Keratinocyte (primary cell): ENCODE results near the gene IGSF9. TPM values are rescaled to one million over a fixed set of nuclear protein-coding genes. Genes with fewer than 3 reads are reported as not detected.

Experiments
- DNase-seq: peaks from one replicate; pipeline ENCODE4 v3.0.0-alpha.2; 2011; ENCODE audit warnings: low read depth, missing footprints, low spot score
- FAIRE-seq: peaks from 2 replicates; lab custom pipeline; 2011; peaks lifted over from hg19 to GRCh38; lab: Jason Lieb, UNC
- H2AFZ ChIP-seq: 2 replicates; pipeline ENCODE4 v1.6.0; 2012; ENCODE audit warnings: low read length, control low read depth, inconsistent platforms; ENCODE audit not compliant: control insufficient read depth
- H3K27ac ChIP-seq: 2 replicates; pipeline ENCODE4 v1.5.1; 2011; ENCODE audit warnings: low read length; ENCODE audit not compliant: control insufficient read depth, insufficient read depth
- H3K27me3 ChIP-seq: 3 replicates; pipeline ENCODE4 v1.6.0; 2011; ENCODE audit warnings: low read length; ENCODE audit not compliant: control insufficient read depth, insufficient read depth; ENCODE audit errors: extremely low read depth
- H3K36me3 ChIP-seq, 2 experiments: 2 replicates in 1 of 2; 3 replicates in 1 of 2; pipeline ENCODE4 v1.5.1; 2011; ENCODE audit warnings: low read length in 2 of 2, mild to moderate bottlenecking in 1 of 2; ENCODE audit not compliant: control insufficient read depth in 2 of 2, insufficient read depth in 2 of 2; ENCODE audit errors: extremely low read depth in 1 of 2
- H3K4me1 ChIP-seq: 3 replicates; pipeline ENCODE4 v1.5.1; 2011; ENCODE audit warnings: low read length; ENCODE audit not compliant: control insufficient read depth, insufficient read depth; ENCODE audit errors: extremely low read depth
- H3K4me2 ChIP-seq: 3 replicates; pipeline ENCODE4 v1.6.0; 2011; ENCODE audit warnings: low read depth, low read length; ENCODE audit not compliant: control insufficient read depth, insufficient read depth; ENCODE audit errors: extremely low read depth
- H3K4me3 ChIP-seq, 3 experiments: fragments of 200-600 bp in 1 of 3; sonication (generic) in 1 of 3; 2 replicates in 2 of 3; 3 replicates in 1 of 3; pipeline ENCODE4 v1.5.1; 2011 to 2016; ENCODE audit warnings: low read length in 3 of 3, mild to moderate bottlenecking in 3 of 3, control low read depth in 2 of 3, inconsistent platforms in 1 of 3, low read depth in 1 of 3, mixed read lengths in 1 of 3, mixed run types in 1 of 3, moderate library complexity in 1 of 3; ENCODE audit not compliant: control insufficient read depth in 2 of 3, insufficient read depth in 2 of 3; ENCODE audit errors: extremely low read depth in 1 of 3
- H3K79me2 ChIP-seq: 2 replicates; pipeline ENCODE4 v1.6.0; 2012; ENCODE audit warnings: low read length; ENCODE audit not compliant: control insufficient read depth, insufficient read depth
- H3K9ac ChIP-seq: 3 replicates; pipeline ENCODE4 v1.6.0; 2011; ENCODE audit warnings: low read length; ENCODE audit not compliant: control insufficient read depth, insufficient read depth; ENCODE audit errors: extremely low read depth
- H3K9me1 ChIP-seq: 3 replicates; pipeline ENCODE4 v1.6.0; 2011; ENCODE audit warnings: low read length; ENCODE audit not compliant: control insufficient read depth, insufficient read depth; ENCODE audit errors: extremely low read depth
- H3K9me3 ChIP-seq: 2 replicates; pipeline ENCODE4 v1.5.1; 2012; ENCODE audit warnings: low read depth, low read length; ENCODE audit not compliant: control insufficient read depth
- H4K20me1 ChIP-seq: 3 replicates; pipeline ENCODE4 v1.6.0; 2011; ENCODE audit warnings: low read length; ENCODE audit not compliant: control insufficient read depth, insufficient read depth; ENCODE audit errors: extremely low read depth
- EZH2 ChIP-seq: IDR thresholded peaks from one replicate; pipeline ENCODE4 v1.6.1; 2012; ENCODE audit warnings: inconsistent platforms, mild to moderate bottlenecking, low read length, moderate library complexity
- dilution Hi-C: fragments of 300-500 bp; cut with MboI; formaldehyde crosslinking; loops from one replicate; pipeline ENCODE4 v1.7.0; 2020; ENCODE audit warnings: low sequenced_read_pairs; ENCODE audit not compliant: extremely low pct_ligation_motif_present
- polyA plus RNA-seq, 5 experiments: library from polyadenylated mRNA; depleted of rRNA in 3 of 5; stranded (reverse) in 3 of 5; stranded (forward) in 1 of 5; unstranded in 1 of 5; fragments of >200 nt; gene quantifications; 1 replicate in 1 of 5; 2 replicates in 3 of 5; 3 replicates in 1 of 5; pipeline versions ENCODE4 v1.2.1 to v1.2.3, GENCODE V29; 2011 to 2012; ENCODE audit warnings: missing spikeins in 2 of 5, low read depth in 1 of 5, low replicate concordance in 1 of 5
- TF ChIP-seq, protein P1 (sequence below), 3 experiments: IDR thresholded peaks in 1 of 3; conservative IDR thresholded peaks in 1 of 3; optimal IDR thresholded peaks in 1 of 3; 2 replicates in 2 of 3; 3 replicates in 1 of 3; pipeline versions ENCODE3 to v1.5.1; 2011; ENCODE audit warnings: low read length in 3 of 3, mild to moderate bottlenecking in 3 of 3, moderate library complexity in 2 of 3, control low read depth in 1 of 3, inconsistent platforms in 1 of 3; ENCODE audit not compliant: insufficient read depth in 2 of 3; ENCODE audit errors: extremely low read depth in 1 of 3

The IGSF9 gene
- polyA plus RNA-seq, 1 donor (not counting 4 experiments of a cell fraction or from before 2014, with no cell fraction given), result 4.2 TPM

DNA sequence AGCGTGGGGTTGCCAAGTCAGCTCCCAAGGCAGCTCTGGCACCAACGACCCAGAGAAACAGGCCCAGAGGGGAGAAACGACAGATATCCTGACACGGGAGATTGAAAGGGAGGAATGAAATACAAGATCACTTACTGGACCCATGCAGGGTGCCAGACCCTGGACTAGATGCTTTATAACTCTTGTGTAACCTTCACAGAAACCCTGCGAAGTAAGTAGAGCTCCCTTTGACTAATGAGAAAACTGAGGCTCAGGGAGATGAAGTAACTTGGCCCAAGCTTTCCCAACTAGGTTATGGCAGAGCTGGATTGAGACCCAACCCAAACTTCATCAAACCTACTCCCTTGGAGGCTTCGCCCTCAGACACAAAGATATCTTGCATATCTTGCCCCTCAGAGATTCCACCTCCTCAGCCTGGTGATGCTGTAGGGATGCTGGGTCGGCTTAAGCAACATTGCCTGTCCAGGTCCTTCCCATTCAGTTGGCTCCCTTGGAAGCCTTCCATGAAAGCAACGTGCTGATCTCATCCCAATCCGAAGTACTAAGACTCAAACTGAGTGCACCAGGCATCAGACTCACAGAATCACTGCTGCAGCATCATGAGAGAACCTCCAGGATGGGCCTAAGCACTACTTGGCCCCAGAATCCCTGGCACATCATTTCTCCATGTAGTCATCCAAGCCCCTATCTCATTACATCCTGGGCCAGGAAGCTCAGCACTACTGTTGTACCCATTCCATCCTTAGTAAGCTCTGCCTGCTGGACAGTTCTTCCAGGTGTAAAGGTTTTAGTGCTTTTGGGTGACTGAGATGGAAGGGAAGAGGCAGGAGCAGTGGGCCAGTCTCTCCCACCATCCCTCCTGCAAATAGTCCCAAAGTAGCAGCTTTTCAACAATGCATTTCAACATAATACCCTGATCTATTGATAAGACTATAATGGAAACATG, 1.1 kb upstream of the IGSF9 start:
- dilution Hi-C loops, result no loop called here
- Histone ChIP-seq H2AFZ (no peak overlapping the region), H3K4me2 (peak overlapping the region; percentile 33), H3K79me2 (no peaks in the 10 kb centered on the region), H4K20me1 (no peaks in the 10 kb centered on the region), H3K9me1 (peaks cover 4% of the 10 kb centered on the region), H3K9ac (peak overlapping the region; percentile 13), H3K27me3 (no peaks in the 10 kb centered on the region), H3K4me3 (peak overlapping the region in 2 of 3 experiments; percentile 8 to 77), H3K9me3 (no peaks in the 10 kb centered on the region), H3K4me1 (peaks cover 47% of the 10 kb centered on the region), H3K27ac (peak overlapping the region; percentile 39), H3K36me3 (no peaks in the 10 kb centered on the region)
- TF ChIP-seq, protein P1, sequence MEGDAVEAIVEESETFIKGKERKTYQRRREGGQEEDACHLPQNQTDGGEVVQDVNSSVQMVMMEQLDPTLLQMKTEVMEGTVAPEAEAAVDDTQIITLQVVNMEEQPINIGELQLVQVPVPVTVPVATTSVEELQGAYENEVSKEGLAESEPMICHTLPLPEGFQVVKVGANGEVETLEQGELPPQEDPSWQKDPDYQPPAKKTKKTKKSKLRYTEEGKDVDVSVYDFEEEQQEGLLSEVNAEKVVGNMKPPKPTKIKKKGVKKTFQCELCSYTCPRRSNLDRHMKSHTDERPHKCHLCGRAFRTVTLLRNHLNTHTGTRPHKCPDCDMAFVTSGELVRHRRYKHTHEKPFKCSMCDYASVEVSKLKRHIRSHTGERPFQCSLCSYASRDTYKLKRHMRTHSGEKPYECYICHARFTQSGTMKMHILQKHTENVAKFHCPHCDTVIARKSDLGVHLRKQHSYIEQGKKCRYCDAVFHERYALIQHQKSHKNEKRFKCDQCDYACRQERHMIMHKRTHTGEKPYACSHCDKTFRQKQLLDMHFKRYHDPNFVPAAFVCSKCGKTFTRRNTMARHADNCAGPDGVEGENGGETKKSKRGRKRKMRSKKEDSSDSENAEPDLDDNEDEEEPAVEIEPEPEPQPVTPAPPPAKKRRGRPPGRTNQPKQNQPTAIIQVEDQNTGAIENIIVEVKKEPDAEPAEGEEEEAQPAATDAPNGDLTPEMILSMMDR (optimal IDR thresholded peaks at IDR 0.05 in 1 of 3, IDR thresholded peaks at IDR 0.05 in 1 of 3, conservative IDR thresholded peaks at IDR 0.05 in 1 of 3; ENCODE audit: extremely low read depth in 1 of 3, insufficient read depth in 2 of 3, low read length in 3 of 3), result no peak
- no peak for TF ChIP-seq EZH2
- FAIRE-seq, result peak; percentile 91
- DNase-seq, result no peak

DNA sequence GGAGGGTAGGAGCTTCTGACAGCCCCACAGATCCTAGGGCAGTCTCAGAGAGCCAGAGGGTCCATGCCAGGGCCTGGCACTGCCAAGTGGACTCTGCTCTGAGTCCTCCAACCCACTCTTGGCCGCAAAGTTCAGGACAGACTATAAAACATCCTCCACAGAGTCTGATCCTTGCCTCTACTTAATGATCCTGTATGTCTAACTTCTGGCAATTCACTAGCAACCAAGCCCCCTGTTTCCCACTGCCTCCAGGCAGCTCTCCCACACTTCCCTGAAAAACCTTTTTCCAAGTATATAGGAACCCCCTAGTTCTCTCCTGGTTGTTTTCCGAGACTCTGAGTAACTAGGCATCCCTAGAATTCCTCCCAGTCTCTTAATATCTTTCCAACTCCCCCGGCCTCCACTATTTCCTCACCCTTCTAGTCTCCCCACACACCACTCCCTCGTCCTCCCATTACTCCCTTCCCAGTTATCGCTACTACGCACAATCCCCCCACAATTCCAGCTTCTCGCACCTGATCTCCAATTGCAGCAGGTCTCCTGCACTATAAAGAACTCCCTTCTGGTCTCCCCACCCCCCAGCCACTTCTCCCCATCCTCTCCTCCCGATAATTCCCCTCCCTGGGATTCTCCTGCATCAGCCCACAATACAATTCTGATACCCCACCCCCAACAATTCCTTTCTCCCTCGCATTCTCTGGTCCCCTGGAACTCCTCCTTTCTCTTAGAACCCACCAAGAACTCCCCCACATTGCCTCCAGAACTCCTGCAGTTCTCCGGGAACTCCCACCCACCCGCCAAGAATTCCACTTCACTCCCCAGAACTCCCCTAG, 574 bp downstream of the IGSF9 start:
- FAIRE-seq, result peak; percentile 69
- no peak for DNase-seq
- peak overlapping the region; percentile 75 for H3K9ac ChIP-seq
- peak overlapping the region; percentile 49 for H2AFZ ChIP-seq
- no peaks in the 10 kb centered on the region for H4K20me1 ChIP-seq
- no peaks in the 10 kb centered on the region for H3K36me3 ChIP-seq
- no peaks in the 10 kb centered on the region for H3K27me3 ChIP-seq
- TF ChIP-seq, protein P1 (optimal IDR thresholded peaks at IDR 0.05 in 1 of 3, IDR thresholded peaks at IDR 0.05 in 1 of 3, conservative IDR thresholded peaks at IDR 0.05 in 1 of 3; ENCODE audit: extremely low read depth in 1 of 3, insufficient read depth in 2 of 3, low read length in 3 of 3), result no peak
- H3K4me3 ChIP-seq, result peak overlapping the region; percentile 56 to 83 (median 77)
- peak overlapping the region; percentile 92 for H3K4me2 ChIP-seq
- H3K4me1 ChIP-seq, result peaks cover 50% of the 10 kb centered on the region
- dilution Hi-C loops, result no loop called here
- H3K27ac ChIP-seq, result peak overlapping the region; percentile 74
- peaks cover 4% of the 10 kb centered on the region for H3K9me1 ChIP-seq
- H3K9me3 ChIP-seq, result no peaks in the 10 kb centered on the region
- no peaks in the 10 kb centered on the region for H3K79me2 ChIP-seq
